DOHH2 (cell line): Measurements from ENCODE around the gene KIDINS220.
A peak's percentile ranks its signal among the peaks of the same experiment; 100 is the strongest.

Experiments
- H3F3A ChIP-seq: fragments of 200-600 bp; sonication (generic), shearing (Covaris generic); 2 replicates; pipeline ENCODE4 v1.6.0; 2016; ENCODE audit warnings: antibody characterized with exemption, mild to moderate bottlenecking; ENCODE audit not compliant: control insufficient read depth, insufficient read depth
- H3K27ac ChIP-seq: fragments of 200-600 bp; sonication (generic); 2 replicates; pipeline ENCODE4 v1.5.1; 2014; ENCODE audit warnings: low read depth, mild to moderate bottlenecking, low read length, moderate library complexity
- H3K27me3 ChIP-seq: fragments of 200-600 bp; sonication (generic); 2 replicates; pipeline ENCODE4 v1.6.1; 2014; ENCODE audit warnings: mild to moderate bottlenecking, low read length, mixed read lengths; ENCODE audit not compliant: control insufficient read depth
- H3K36me3 ChIP-seq: fragments of 200-600 bp; sonication (generic); 2 replicates; pipeline ENCODE4 v1.6.1; 2014; ENCODE audit warnings: mild to moderate bottlenecking, low read length, moderate library complexity, mixed read lengths; ENCODE audit not compliant: control insufficient read depth
- H3K4me1 ChIP-seq: fragments of 200-600 bp; sonication (generic); 2 replicates; pipeline ENCODE4 v1.6.1; 2014; ENCODE audit warnings: mild to moderate bottlenecking, low read length, mixed read lengths; ENCODE audit not compliant: control insufficient read depth
- H3K4me2 ChIP-seq: fragments of 200-600 bp; sonication (generic); 2 replicates; pipeline ENCODE4 v1.6.0; 2014; ENCODE audit warnings: mild to moderate bottlenecking, low read length, moderate library complexity
- H3K4me3 ChIP-seq: fragments of 200-600 bp; sonication (generic); 2 replicates; pipeline ENCODE4 v1.5.1; 2014; ENCODE audit warnings: mild to moderate bottlenecking, low read length, mixed read lengths
- H3K79me2 ChIP-seq: fragments of 200-600 bp; sonication (generic); 2 replicates; pipeline ENCODE4 v1.6.1; 2014; ENCODE audit warnings: mild to moderate bottlenecking, low read length, mixed read lengths; ENCODE audit not compliant: control insufficient read depth
- H3K9me2 ChIP-seq: fragments of 200-600 bp; sonication (generic); replicated peaks from 2 replicates; pipeline ENCODE4 v1.6.1; 2014; ENCODE audit warnings: mild to moderate bottlenecking, low read length, mixed read lengths; ENCODE audit not compliant: control insufficient read depth
- H3K9me3 ChIP-seq: fragments of 200-600 bp; sonication (generic); 2 replicates; pipeline ENCODE4 v1.6.1; 2014; ENCODE audit warnings: antibody characterized with exemption, low read length, mixed read lengths; ENCODE audit not compliant: control insufficient read depth, insufficient read depth
- H4K20me1 ChIP-seq: fragments of 200-600 bp; sonication (generic); 2 replicates; pipeline ENCODE4 v1.6.0; 2014; ENCODE audit warnings: low read depth, mild to moderate bottlenecking, antibody characterized with exemption, low read length, moderate library complexity; ENCODE audit not compliant: control insufficient read depth, insufficient read depth
- EZH2phosphoT487 ChIP-seq: fragments of 200-600 bp; sonication (generic); IDR thresholded peaks from 2 replicates; pipeline ENCODE4 v1.6.1; 2017; ENCODE audit warnings: borderline replicate concordance, mild to moderate bottlenecking, antibody characterized with exemption, low read length, moderate library complexity, mixed read lengths
- TF ChIP-seq, protein P1 (sequence below): fragments of 200-600 bp; sonication (generic); IDR thresholded peaks from one replicate; pipeline ENCODE4 v1.5.1; 2014; ENCODE audit warnings: antibody characterized with exemption, mild to moderate bottlenecking, low read depth, low read length; ENCODE audit not compliant: poor library complexity, severe bottlenecking

The KIDINS220 gene

DNA sequence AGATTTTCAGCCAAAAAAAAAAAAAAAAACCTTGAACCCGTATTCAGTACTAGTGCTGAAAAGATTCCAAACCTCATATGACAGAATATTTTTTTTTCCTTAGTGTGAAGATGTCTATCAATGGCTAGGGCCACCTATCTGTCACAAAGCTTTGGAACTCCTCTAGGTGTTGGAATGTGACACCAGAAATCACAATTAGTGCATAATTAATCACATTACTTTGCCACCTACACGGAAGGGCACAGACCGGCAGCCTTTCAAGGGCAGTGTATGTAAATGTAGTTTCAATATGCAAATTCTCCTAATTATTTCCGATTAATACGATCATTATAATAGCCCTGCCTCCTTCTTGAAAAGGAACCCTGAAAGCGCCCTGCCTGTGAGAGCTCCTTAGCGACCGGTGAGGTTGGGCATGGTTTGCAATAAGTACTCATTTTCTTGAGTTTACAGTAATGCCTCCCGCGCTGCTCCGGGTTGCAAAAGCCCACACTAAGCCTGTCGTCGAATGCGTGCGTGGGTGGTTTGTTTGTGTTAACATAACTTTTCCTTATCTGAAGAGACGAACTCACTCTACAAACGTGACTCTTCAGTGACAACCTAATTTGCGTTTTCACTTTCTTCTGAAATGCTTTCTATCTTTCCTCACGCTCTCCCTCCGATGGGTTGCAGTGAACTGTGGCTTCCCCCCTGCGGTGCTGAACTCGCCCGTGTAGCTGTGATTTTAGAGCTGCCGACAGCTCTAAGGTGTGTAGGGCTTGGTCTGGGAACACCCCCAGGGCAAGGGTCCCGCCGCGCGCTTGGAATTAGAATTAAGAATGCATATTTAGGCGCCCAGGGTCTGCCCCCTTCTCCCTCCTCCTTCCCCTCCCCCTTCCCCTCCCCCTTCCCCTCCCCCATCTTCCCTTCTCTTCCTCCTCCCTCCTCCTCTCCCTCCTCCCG is 156.3 kb downstream of the KIDINS220 start:
- peaks cover 34% of the 10 kb centered on the region for H3F3A ChIP-seq
- peaks cover 11% of the 10 kb centered on the region for H3K27me3 ChIP-seq
- H3K4me2 ChIP-seq: peak overlapping the region; percentile 72
- peaks cover 37% of the 10 kb centered on the region for H3K79me2 ChIP-seq
- peaks cover 18% of the 10 kb centered on the region for H3K36me3 ChIP-seq
- peaks cover 7% of the 10 kb centered on the region; the same call in 1 of the 2 replicates for H4K20me1 ChIP-seq
- H3K4me1 ChIP-seq: peaks cover 49% of the 10 kb centered on the region
- TF ChIP-seq, protein P1, sequence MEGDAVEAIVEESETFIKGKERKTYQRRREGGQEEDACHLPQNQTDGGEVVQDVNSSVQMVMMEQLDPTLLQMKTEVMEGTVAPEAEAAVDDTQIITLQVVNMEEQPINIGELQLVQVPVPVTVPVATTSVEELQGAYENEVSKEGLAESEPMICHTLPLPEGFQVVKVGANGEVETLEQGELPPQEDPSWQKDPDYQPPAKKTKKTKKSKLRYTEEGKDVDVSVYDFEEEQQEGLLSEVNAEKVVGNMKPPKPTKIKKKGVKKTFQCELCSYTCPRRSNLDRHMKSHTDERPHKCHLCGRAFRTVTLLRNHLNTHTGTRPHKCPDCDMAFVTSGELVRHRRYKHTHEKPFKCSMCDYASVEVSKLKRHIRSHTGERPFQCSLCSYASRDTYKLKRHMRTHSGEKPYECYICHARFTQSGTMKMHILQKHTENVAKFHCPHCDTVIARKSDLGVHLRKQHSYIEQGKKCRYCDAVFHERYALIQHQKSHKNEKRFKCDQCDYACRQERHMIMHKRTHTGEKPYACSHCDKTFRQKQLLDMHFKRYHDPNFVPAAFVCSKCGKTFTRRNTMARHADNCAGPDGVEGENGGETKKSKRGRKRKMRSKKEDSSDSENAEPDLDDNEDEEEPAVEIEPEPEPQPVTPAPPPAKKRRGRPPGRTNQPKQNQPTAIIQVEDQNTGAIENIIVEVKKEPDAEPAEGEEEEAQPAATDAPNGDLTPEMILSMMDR: no peak
- TF ChIP-seq EZH2phosphoT487: no peak
- H3K9me2 ChIP-seq: no peaks in the 10 kb centered on the region
- H3K4me3 ChIP-seq: peak overlapping the region; percentile 70
- peak overlapping the region; percentile 79 for H3K27ac ChIP-seq
- no peaks in the 10 kb centered on the region for H3K9me3 ChIP-seq

DNA sequence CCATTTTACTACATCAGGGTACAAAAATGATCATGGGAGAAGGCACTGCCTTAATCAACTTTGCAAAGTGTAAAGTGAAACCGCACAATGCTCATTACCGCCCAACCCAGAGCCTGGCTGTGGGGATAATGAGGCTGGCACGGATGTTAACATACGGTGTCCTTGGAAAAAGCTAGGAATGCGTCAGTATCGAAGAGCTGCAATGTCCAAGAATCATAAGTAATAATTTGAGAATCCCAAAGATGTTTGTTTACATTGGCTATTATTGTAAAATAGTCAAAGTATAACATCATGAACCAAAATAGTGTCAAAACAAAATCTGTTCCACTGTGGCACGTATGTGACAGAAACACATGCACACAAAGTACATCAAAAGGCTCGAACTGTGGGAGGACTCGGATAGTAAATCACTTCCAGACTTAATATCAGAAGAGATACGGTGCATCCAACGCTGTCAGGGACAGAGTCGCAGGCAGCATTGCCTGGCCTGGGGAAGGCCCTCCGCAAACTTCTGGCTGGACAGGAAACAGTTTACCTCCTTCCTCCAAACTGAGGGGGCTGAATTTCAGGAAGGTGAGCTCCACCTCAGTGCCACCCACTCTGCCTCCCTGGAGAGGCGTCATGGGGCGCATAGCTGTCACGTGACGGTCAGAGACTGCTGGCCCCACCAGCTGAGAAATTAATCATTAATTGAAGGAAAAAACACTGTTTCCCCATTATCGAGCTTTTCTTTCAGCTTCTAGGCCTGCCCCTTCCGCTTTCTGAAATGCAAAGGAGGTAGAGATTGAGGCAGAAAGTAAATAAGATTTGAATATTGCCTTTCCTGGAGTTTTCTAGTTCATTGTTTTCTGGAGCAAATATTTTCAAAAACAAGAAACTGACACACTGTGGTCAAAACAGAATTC is 157.3 kb downstream of the KIDINS220 start:
- peaks cover 44% of the 10 kb centered on the region for H3K4me1 ChIP-seq
- peak overlapping the region; percentile 70 for H3K4me3 ChIP-seq
- H3F3A ChIP-seq: peaks cover 34% of the 10 kb centered on the region
- H3K9me2 ChIP-seq: no peaks in the 10 kb centered on the region
- H3K4me2 ChIP-seq: peak overlapping the region; percentile 72
- H3K27me3 ChIP-seq: peaks cover 11% of the 10 kb centered on the region
- H4K20me1 ChIP-seq: peaks cover 7% of the 10 kb centered on the region; the same call in 1 of the 2 replicates
- peaks cover 36% of the 10 kb centered on the region for H3K79me2 ChIP-seq
- H3K36me3 ChIP-seq: peaks cover 18% of the 10 kb centered on the region
- TF ChIP-seq, protein P1: no peak
- TF ChIP-seq EZH2phosphoT487: no peak
- H3K27ac ChIP-seq: peak overlapping the region; percentile 79
- no peaks in the 10 kb centered on the region for H3K9me3 ChIP-seq

DNA sequence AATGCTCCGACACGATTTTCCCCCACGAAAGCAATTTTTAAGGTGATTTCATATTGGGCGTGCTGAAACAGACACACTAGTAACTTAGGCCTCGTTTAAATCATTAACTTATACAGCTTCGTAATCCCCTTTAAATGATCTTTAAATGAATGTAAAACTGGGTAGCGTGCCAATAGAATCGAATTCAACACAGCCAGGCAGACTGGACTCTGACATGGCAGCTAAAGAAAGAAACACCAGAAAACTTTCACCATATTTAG is 157.9 kb downstream of the KIDINS220 start:
- peaks cover 31% of the 10 kb centered on the region for H3F3A ChIP-seq
- H3K4me2 ChIP-seq: peak overlapping the region; percentile 72
- no peaks in the 10 kb centered on the region for H3K9me2 ChIP-seq
- H3K27me3 ChIP-seq: peaks cover 15% of the 10 kb centered on the region
- peaks cover 5% of the 10 kb centered on the region for H3K9me3 ChIP-seq
- H3K36me3 ChIP-seq: peaks cover 16% of the 10 kb centered on the region
- H3K4me1 ChIP-seq: peaks cover 38% of the 10 kb centered on the region
- peak overlapping the region; percentile 79 for H3K27ac ChIP-seq
- no peak for TF ChIP-seq EZH2phosphoT487
- TF ChIP-seq, protein P1: no peak
- H3K79me2 ChIP-seq: peaks cover 30% of the 10 kb centered on the region
- H4K20me1 ChIP-seq: peaks cover 7% of the 10 kb centered on the region; the same call in 1 of the 2 replicates
- peak overlapping the region; percentile 70 for H3K4me3 ChIP-seq
